GM18867 (cell line): ENCODE measurements around the gene DPYSL4.
A peak's percentile ranks its signal among the peaks of the same experiment; 100 is the strongest.
"Not testable (repeated sequence)": the region's sequence is repeated elsewhere in the genome, so short reads cannot be mapped to it uniquely, and the experiment has no call there.

Source experiments
- ATAC-seq: cut with Tn5 transposase; IDR thresholded peaks from one replicate; pipeline ENCODE4 v1.9.1; 2021; ENCODE audit warnings: mild to moderate bottlenecking, moderate library complexity; ENCODE audit not compliant: unreplicated experiment

Gene DPYSL4

DNA sequence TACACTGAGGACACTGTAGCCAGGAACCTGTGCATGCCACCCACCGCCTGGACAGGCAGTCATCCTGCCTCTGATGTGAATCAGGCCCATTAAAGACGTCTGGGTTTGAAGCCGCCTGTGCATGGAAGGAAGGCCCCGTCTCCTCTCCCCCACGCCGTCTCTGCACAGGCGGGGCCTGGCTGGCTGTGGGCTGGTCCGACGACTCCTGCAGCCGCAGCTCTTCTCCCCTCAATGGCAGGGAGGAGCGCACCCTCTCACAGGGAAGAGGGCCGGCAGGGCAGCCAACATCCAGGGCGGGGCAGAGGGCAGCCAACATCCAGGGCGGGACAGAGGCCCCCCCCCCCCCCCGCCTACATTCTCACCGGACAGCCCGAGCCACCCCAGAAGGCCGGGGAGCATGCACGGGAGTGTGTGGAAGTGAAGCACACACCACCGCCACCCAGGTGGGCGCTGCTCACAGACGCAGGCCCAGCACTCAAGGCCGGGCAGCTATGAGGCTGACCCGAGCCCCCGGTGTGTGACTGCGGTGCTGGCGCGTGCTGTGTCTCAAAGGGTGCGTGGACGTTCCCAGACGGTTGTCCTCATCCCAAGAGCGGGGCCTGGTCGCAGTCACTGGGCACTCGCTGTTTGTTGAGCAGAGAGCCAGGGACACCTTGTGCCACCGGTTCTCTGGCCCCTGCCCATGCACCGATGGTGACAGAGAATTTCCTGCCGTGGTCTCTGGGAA, 19.1 kb downstream of the DPYSL4 start:
- ATAC-seq = no peak

DNA sequence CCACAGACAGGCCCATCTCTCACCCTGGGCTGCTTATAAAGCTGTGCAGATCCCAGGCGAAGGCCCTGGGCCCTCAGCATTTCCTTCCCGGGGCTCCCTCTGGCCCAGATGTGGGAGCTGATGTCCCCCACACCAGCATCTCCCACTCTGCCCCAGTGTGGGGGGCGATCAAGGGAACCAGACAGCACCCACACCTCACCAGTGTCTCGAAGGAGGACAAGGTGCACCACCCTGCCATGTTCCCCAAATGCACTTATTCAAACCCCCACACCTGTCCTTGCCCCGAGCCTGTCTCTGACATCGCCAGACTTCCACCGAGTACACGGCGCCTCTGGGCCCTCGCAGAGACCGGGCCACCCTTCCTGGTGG, 19.6 kb downstream of the DPYSL4 start:
- no peak for ATAC-seq

GRCh38 chr10:132206806-132207535, 20.2 kb downstream of the DPYSL4 start:
- no peak for ATAC-seq

DNA sequence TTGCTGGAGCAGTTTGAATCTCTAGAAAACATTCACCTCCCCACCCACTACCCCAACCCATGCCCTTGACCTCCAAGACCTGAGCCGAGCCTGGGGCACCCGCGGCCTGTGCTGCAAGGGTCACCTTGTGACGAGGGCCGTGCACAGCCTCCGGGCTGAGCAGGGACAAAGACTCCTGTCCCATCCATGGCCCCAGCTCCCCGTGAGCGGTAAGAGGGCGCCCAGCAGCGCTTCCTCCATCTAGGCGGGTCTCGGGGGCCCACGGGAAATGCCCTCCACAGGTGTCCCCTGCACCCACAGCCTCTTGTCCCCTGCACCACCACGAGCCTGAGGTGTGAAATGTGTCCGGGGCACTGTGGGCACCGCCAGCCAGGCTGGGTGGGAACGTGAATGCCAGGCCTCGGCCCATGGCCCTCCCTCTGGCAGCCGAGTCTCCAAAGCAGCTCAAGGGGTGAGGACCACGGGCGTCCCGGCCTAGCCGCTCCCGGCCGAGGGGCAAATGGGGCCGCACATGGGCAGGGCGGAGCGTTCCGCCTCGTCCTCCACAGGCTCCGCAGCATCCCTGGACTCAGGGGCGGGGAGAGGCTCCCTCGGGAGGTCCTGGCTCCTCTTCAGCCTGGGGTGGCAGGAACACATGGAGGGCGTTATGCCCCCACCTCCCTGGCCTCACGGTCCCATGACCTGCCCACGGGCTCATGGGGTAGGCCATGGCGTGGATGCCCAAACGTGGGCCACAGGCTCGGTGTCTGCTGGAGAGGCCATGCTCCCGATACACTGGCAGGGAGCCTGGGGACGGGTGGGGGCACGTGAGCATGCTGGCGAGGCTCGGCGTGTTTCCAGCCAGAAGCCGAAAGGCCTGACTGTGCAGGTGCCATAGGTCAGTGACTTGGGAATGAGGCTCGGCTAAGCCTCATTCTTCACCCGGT, 21.1 kb downstream of the DPYSL4 start:
- no peak for ATAC-seq

DNA sequence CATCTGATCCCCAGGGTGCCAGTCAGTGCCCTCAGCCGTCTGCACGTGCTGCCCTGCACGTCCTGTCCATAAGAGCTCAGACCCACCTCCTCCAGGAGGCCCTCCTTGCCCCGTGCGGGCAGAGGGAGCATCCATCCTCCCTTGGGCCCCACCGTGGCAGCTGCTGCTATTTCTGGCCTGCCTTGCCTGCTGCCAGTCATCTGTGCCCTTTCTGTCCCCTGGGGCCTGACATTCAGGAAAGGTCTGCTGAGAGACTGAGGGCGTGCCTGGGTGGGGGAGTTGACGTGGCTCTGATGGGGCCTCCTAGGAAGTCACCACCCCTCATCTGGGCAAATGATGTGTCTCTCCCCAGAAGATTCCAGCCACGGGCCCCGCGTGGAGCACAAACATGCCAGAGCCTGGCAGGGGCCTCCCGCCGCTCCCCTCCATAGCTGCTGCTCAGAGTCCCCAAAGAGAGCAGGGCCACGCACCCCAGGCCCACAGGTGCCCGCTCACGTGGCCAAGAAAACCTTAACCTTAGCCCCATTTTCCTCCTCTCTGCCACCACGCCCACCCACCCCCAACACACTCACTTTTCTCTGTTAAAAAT, 21.8 kb downstream of the DPYSL4 start:
- no peak for ATAC-seq

- ATAC-seq = no peak
These were observed 22.4 kb downstream of the DPYSL4 start for GRCh38 chr10:132209130-132209529.

DNA sequence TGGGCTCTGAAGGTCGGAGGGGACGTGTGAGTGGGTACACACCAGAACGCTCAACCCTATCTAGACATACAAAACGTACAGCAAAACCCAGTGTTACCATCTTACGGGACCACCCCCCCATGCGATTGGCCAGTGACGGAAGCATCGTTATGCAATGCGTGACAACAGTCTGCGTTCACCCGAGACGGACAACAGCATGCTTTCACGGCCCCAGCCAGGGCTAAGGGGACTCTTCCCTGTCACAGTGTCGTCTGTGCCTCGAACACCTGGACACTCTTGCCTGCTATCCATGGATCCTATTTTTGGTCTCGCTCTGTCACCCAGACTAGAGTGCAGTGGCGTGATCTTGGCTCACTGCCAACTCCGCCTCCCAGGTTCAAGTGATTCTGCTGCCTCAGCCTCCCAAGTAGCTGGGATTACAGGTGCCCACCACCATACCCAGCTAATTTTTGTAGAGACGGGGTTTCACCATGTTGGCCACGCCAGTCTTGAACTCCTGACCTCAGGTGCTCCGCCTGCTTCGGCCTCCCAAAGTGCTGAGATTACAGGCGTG, 23.3 kb downstream of the DPYSL4 start:
- no peak for ATAC-seq

DNA sequence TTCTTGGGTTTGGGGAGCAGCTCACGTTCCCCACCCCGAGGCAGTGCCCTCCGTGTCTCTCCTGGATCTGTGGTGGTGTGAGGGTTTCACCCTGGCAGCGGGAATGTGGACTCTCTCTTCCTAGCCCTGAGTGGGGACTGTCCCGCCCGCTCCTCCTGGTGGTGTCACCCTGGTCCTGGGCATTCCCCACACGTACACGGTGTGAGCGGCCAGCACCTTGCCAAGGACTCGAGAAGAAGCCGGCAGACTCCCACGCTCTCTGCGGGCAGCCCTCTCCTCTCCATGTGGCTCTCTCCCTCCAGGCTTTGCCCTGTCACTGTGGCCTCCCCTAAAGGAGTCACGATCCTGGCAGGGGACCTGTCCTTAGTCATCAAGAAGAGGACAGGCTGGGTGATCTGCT, 24.0 kb downstream of the DPYSL4 start:
- ATAC-seq = no peak

DNA sequence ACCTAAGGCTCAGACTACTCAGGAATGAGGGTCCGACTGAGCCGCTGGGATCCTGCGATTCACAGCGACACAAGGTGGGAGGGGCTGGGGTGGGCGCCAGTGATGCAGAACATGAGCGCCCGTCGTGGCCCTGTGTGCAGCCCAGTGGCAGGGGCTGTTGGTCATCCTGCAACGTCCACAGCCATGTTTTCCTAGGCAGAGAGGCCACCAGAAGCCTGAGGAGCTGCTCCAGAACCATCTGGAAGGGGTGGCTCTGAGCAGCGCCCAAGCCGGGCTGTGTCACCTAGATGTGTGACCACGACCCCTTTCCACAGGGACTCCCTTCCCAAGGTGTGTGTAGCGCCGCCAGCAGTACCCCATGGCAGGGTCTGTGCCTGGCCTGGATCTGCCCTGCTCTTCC, 24.5 kb downstream of the DPYSL4 start:
- ATAC-seq = no peak

- ATAC-seq = no peak
These were observed 26.1 kb downstream of the DPYSL4 start for GRCh38 chr10:132212816-132213215.

GRCh38 chr10:132213917-132214316, 27.2 kb downstream of the DPYSL4 start:
- no peak for ATAC-seq

- not testable (repeated sequence) for ATAC-seq
These were observed 29.7 kb downstream of the DPYSL4 start for GRCh38 chr10:132216441-132216840.

DNA sequence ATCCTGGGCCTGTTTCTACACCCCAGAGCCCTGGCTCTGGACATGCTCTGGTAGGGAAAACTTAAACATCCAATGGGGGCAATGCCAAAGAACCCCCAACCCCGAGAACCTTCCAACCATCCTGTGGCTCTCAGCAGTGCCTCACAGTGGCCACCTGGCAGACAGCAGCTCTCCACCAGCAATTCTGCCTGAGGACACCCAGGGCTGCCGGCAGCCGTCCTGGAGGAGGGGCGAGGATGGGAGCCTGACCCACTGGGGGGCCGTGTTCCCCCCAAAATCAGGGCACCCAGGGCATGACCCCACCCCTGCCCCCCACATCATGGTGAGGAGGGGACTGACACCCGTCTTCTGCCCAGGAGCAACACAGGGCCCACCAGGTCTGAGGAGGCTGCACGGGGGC, 32.7 kb downstream of the DPYSL4 start:
- ATAC-seq = no peak

DNA sequence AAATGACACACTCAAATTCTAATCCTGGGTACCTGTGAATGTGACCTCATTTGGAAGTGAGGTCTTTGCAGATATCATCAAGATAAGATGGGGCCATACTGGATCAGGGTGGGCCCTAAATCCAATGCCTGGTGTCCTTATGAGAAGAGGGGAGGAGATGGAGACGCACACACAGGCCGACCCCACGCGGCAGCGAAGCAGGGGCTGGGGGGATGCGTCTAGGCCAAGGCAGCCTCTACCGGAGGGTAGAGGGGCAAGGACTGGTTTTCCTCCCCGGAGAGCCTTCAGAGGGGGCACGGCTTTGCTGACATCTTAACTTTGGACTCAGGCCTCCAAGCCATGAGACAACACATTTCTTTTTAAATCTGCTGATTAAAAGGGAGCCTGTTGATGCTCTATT, 33.3 kb downstream of the DPYSL4 start:
- no peak for ATAC-seq

DNA sequence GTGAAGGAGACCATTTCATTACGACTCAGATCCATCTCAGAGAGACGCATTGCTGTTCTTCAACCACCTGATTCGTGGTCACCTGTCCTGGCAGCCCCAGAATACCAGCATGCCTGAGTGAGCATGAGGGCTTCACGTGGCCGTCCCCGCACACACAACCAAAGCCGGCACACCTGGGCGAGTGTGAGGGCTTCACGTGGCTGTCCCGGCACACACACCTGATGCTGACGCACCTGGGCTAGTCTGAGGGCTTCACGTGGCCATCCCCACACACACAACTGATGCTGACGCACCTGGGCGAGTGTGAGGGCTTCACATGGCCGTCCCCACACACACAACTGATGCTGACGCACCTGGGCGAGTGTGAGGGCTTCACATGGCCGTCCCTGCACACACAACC, 34.2 kb downstream of the DPYSL4 start:
- not testable (repeated sequence) for ATAC-seq

DNA sequence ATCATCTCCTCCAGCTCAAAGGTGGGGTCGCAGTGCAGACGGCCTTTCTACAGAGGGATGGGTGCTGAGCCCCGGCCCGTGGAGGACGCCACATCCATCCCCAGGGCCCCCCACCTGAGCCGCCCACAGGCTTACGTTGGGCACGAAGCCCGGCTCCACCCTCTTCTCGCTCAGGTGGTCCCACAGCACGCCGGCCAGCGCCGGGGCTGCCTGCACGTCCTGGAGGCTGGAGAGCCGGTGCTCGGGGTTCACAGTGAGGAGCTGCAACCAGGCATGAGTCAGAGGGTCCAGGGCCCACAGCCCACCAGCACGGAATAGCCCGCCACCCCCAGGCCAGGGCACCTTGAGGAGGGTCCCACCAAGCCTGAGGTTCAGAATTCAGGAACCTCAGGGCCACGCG, 36.0 kb downstream of the DPYSL4 start:
- no peak for ATAC-seq

GRCh38 chr10:132223156-132223590, 36.4 kb downstream of the DPYSL4 start:
- peak; percentile 92 for ATAC-seq

DNA sequence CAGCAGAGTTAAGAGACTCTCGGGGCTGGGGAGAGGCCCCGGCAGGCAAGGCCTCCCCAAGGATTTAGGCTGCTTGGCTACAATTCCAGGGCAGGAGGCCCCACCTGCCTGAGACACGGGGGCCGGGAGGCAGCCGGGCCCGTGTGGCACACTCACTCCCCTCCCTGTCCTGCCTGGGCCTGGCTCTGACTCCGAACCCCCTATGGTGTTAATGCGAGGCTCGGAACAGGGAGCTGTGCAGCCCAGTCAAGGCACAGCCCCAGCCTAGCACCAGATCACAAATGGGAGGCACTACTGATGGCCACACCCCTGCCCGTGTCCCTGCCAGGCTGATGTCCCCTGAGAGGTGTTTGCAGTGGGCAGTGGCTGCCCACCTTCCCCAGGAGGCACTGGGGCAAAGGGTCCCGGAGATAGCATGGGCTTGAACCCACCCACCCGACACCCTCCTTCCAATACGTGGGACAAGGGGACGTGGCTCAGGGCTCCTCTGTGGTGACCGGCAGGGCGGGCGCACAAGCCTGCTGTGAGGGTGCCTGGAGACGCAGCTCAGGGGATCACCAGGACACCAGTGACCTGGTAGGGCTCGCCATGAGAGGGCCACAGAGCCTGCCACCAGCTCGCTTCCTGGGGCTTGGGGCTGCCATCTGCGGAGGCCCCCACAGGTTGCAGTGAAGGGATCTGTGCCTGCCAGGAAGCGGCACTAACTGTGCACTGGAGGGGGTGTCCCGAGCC, 37.0 kb downstream of the DPYSL4 start:
- no peak for ATAC-seq

GRCh38 chr10:132224343-132225072, 37.8 kb downstream of the DPYSL4 start:
- no peak for ATAC-seq
